Pancreas (tissue), 10 donors: ENCODE measurements around the gene POLE4. TPM values are rescaled to one million over a fixed set of nuclear protein-coding genes. Genes with fewer than 3 reads are reported as not detected.

ENCODE experiments used
- ATAC-seq, 4 donors: fragments of 200-7000 bp; cut with Tn5 transposase; one replicate each; pipeline versions ENCODE4 v1.8.0 to v1.9.1; 2020; ENCODE audit warnings: mild to moderate bottlenecking in 4 of 4, moderate library complexity in 4 of 4
- DNase-seq, 6 donors: peaks; one replicate each; pipeline ENCODE4 v3.0.0-alpha.2; 2020
- FAIRE-seq: peaks from 2 replicates; lab custom pipeline; 2012; peaks lifted over from hg19 to GRCh38; lab: Jason Lieb, UNC
- H3K27ac ChIP-seq, 4 donors: fragments of 200-600 bp; sonication (generic); 1 replicate in 3 of 4; 2 replicates in 1 of 4; pipeline versions ENCODE4 v1.5.0 to v1.8.0; 2020
- H3K27me3 ChIP-seq, 4 donors: fragments of 200-600 bp; one replicate each; pipeline ENCODE4 v1.8.0; 2021
- H3K36me3 ChIP-seq, 3 donors: fragments of 200-600 bp; sonication (generic) in 1 of 3; one replicate each; pipeline versions ENCODE4 v1.5.0 to v1.8.0; 2020 to 2021
- H3K4me1 ChIP-seq, 3 donors: fragments of 200-600 bp; one replicate each; pipeline ENCODE4 v1.8.0; 2021
- H3K4me3 ChIP-seq, 4 donors: fragments of 200-600 bp; sonication (generic) in 2 of 4; one replicate each; pipeline versions ENCODE4 v1.5.0 to v1.8.0; 2020 to 2021
- H3K9me3 ChIP-seq, 4 donors: fragments of 200-600 bp; one replicate each; pipeline ENCODE4 v1.8.0; 2021
- WGBS, 2 donors: extraction: QIAGEN DNeasy Blood & Tissue Kit; methylation state at CpG; one replicate each; pipeline ENCODE4 v1.1.7; 2013; 5-methylcytosine and 5-hydroxymethylcytosine counted together
- intact Hi-C, 3 donors: fragments of 100-400 bp; cut with DNase I; formaldehyde crosslinking; loops; one replicate each; pipeline versions ENCODE4 v1.11.1 to v1.14.2; 2022
- polyA plus RNA-seq, 2 donors: library from polyadenylated mRNA; stranded (reverse); fragments of 200-250 nt; gene quantifications; one replicate each; pipeline ENCODE4 v1.2.3, GENCODE V29; 2013
- total RNA-seq, 6 donors: library from RNA; stranded (reverse); fragmentation: NEBNext Ultra II Directional in 4 of 6; extraction: Animal tissue kit (Norgen Biotek cat#: 25700) in 4 of 6; gene quantifications; one replicate each; pipeline versions ENCODE4 v1.2.1 to v1.2.4, GENCODE V29; 2021 to 2023
- TF ChIP-seq, protein P1 (sequence below), 4 donors: fragments of 200-600 bp; sonication (generic) in 3 of 4; IDR thresholded peaks; one replicate each; pipeline versions ENCODE4 v1.5.0 to v1.8.0; 2021; ENCODE audit warnings: antibody characterized with exemption in 4 of 4
- donor health status: healthy with polysubstance abuse.
- donor health status: DM: no; HTN: no; CAD: no; lungs with moderate emphysema.
- donor health status: DM: no; HTN: no; CAD: no.
- donor health status: control.
- donor health status: control.
- donor health status: Bipolar disorder and iron deficiency.
- donor health status: DM: yes; HTN: yes; CAD: no.
- donor health status: DM: no; HTN: no; CAD: no.
- donor health status: DM: no; HTN: no; CAD: no.
- donor health status: DM: yes; HTN: yes; CAD: no.

POLE4 gene
- total and polyA plus RNA-seq, 8 donors: 10.0 to 22.6 (median 18.2) TPM

DNA sequence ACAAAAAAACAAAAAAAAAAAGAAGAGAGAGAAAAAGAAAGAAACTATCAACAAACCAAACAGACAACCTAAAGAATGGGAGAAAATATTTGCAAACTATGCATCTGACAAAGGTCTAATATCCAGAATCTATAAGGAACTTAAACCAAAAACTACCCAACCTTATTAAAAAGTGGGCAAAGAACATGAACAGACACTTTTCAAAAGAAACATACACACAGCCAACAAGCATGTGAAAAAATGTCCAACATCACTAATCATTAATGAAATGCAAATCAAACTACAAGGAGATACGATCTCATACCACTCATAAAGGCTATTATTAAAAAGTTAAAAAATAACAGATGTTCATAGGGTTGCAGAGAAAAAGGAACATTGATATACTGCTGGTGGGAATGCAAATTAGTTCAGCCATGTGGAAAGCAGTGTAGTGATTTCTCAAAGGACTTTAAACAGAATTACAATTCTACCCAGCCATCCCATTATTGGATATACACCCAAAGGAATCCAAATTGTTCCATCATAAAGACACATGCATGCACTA lies 7.2 kb upstream of the POLE4 start:
- Histone ChIP-seq H3K27me3 (no peaks in the 10 kb centered on the region), H3K4me3 (no peak overlapping the region), H3K9me3 (no peaks in the 10 kb centered on the region), H3K4me1 (no peaks in the 10 kb centered on the region), H3K27ac (no peak overlapping the region), H3K36me3 (no peaks in the 10 kb centered on the region)
- TF ChIP-seq, protein P1, sequence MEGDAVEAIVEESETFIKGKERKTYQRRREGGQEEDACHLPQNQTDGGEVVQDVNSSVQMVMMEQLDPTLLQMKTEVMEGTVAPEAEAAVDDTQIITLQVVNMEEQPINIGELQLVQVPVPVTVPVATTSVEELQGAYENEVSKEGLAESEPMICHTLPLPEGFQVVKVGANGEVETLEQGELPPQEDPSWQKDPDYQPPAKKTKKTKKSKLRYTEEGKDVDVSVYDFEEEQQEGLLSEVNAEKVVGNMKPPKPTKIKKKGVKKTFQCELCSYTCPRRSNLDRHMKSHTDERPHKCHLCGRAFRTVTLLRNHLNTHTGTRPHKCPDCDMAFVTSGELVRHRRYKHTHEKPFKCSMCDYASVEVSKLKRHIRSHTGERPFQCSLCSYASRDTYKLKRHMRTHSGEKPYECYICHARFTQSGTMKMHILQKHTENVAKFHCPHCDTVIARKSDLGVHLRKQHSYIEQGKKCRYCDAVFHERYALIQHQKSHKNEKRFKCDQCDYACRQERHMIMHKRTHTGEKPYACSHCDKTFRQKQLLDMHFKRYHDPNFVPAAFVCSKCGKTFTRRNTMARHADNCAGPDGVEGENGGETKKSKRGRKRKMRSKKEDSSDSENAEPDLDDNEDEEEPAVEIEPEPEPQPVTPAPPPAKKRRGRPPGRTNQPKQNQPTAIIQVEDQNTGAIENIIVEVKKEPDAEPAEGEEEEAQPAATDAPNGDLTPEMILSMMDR (IDR thresholded peaks at IDR 0.05): no peak
- DNase-seq (no peak), ATAC-seq (no peak), FAIRE-seq (no peak)
- intact Hi-C loops: no loop called here
- WGBS, 2 donors: 27 to 41% methylated on average over 1 of the region's 1 CpG

DNA sequence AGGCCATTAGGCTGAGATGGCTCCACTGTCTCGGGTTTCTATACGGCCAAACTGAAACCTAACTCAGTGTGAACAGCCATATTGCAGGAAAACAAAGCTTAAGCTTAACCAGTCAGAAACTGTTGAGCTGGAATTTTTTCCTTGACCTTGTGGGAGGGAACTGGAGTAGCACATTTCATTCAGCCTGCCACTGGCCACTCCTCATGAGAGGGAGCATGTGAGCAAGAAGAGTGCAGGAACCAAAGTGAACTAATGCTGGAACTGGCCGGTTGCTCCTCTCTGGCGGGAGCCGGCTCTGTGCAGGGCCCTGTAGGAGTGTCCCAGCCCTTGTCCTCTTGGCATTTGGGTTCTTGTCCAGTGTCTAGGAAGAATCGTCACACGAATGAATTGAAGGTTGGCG lies 5.9 kb upstream of the POLE4 start:
- no peaks in the 10 kb centered on the region for H3K9me3 ChIP-seq
- DNase-seq: no peak
- no peaks in the 10 kb centered on the region for H3K27me3 ChIP-seq
- intact Hi-C loops: no loop called here
- H3K4me1 ChIP-seq: no peaks in the 10 kb centered on the region
- TF ChIP-seq, protein P1 (IDR thresholded peaks at IDR 0.05): no peak
- WGBS, 2 donors: 90 to 97% methylated on average over 8 of the region's 8 CpGs
- no peaks in the 10 kb centered on the region for H3K36me3 ChIP-seq
- H3K4me3 ChIP-seq: no peak overlapping the region
- H3K27ac ChIP-seq: no peak overlapping the region
- no peak for FAIRE-seq
- ATAC-seq: no peak

DNA sequence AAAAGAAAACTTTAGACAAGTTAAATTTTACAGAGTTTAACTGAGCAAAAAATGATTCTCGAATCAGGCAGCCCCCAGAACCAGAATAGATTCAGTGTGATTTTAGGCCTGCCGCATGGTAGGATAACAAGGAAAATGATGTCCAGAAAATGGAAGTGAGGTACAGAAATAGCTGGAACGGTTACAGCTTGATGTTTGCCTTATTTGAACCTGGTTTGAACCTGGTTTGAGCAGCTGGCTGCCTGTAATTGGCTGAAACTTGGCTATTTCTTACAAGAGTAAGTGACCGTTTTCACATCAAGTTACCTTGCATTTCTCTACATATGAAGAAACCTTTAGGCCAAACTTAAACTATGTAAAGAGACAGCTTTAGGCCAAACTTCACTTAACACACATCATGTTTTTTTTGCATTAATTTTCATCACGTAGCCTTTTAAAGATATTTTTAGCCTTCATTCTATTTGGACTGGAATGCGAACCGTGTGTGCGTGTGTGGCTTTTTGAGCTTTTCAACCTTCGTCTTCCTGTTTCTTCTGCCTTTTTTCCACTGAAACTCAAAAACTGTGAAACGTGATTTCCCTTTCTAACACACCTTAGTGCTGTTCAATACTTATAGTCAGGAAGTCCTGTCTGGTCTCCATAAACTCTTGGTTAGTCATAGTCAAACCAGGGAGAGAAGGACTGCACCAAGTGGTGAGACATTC lies 4.5 kb upstream of the POLE4 start:
- FAIRE-seq: no peak
- ATAC-seq: no peak
- no peak for DNase-seq
- Histone ChIP-seq H3K9me3 (no peaks in the 10 kb centered on the region), H3K4me3 (no peak overlapping the region), H3K27ac (no peak overlapping the region), H3K36me3 (no peaks in the 10 kb centered on the region), H3K27me3 (no peaks in the 10 kb centered on the region), H3K4me1 (no peaks in the 10 kb centered on the region)
- WGBS, 2 donors: 79 to 91% methylated on average over 10 of the region's 10 CpGs
- TF ChIP-seq, protein P1 (IDR thresholded peaks at IDR 0.05): no peak
- intact Hi-C loops: no loop called here

DNA sequence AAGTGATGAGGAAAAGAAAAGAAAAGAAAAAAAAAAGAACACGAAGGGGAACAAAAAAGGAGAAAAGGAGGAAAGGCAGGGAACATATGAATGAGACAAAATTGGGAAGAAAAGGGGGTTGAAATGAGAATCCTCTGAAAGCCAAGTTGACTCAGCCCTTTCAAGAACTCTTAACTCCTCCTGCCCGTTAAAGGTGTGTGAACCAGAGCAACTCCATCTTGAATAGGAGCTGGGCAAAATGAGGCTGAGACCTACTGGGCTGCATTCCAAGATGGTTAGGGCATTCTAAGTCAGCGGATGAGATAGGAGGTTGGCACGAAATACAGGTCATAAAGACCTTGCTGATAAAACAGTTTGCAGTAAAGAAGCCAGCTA lies 4.0 kb upstream of the POLE4 start:
- 48 to 51% methylated on average over 4 of the region's 4 CpGs for WGBS, 2 donors
- no peak for DNase-seq
- H3K4me1 ChIP-seq: peaks cover 0 to 4% (median 0%) of the 10 kb centered on the region in 3 donors
- no peak for ATAC-seq
- no peaks in the 10 kb centered on the region for H3K9me3 ChIP-seq
- no peaks in the 10 kb centered on the region for H3K36me3 ChIP-seq
- TF ChIP-seq, protein P1 (IDR thresholded peaks at IDR 0.05): no peak
- no peaks in the 10 kb centered on the region for H3K27me3 ChIP-seq
- H3K27ac ChIP-seq: no peak overlapping the region
- intact Hi-C loops: no loop called here
- no peak for FAIRE-seq
- no peak overlapping the region for H3K4me3 ChIP-seq

DNA sequence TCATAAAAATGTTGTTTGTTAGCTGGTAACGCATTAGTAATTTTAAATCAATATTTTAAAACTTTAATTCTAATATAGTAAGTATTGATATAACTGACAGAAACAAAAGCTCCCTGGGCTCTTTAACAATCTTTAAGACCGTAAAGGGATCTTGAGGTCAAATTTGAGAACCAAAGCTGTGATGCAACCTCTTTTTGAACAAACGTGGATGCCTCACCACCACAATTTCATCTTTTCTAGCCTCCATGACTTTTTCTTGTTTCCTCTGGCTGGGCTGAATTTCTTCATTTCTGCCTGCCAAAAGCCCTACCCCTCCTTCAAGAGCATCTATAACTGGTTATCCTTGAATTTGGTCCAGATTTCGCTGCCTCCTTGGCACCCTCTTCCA lies 563 bp upstream of the POLE4 start:
- no peaks in the 10 kb centered on the region for H3K36me3 ChIP-seq
- no peaks in the 10 kb centered on the region for H3K27me3 ChIP-seq
- H3K9me3 ChIP-seq: no peaks in the 10 kb centered on the region
- H3K4me3 ChIP-seq: peak overlapping the region in 3 of 4 donors; percentile 40 to 70 (median 59)
- WGBS, 2 donors: 41 to 42% methylated on average over 4 of the region's 4 CpGs
- peak overlapping the region; percentile 74 to 90 (median 86) for H3K27ac ChIP-seq
- FAIRE-seq (no peak), ATAC-seq (no peak), DNase-seq (no peak)
- TF ChIP-seq, protein P1 (IDR thresholded peaks at IDR 0.05): no peak
- peaks cover 0 to 4% (median 0%) of the 10 kb centered on the region in 3 donors for H3K4me1 ChIP-seq
- intact Hi-C loops: no loop called here
